ENCODE measurements around the gene TRPM4. TPM values are rescaled to one million over a fixed set of nuclear protein-coding genes. Genes with fewer than 3 reads are reported as not detected.

TRPM4 gene
- total and polyA plus RNA-seq, 4 experiments from 2014 or later, result 0.41 TPM; not detected in 3

- Histone ChIP-seq H3K27ac (ENCODE audit: low read depth, low read length) (no peak overlapping the region), H3K27me3 (ENCODE audit: insufficient read depth, low read length) (peaks cover 36% of the 10 kb centered on the region), H3K4me1 (ENCODE audit: insufficient read depth, low read length) (peaks cover 46% of the 10 kb centered on the region), H3K4me3 (ENCODE audit: low read length in 2 of 2) (peak overlapping the region in 1 of 2 donors; percentile 42), H3K9me3 (ENCODE audit: control insufficient read depth in 1 of 2, low read length in 2 of 2) (no peaks in the 10 kb centered on the region), H3K36me3 (ENCODE audit: insufficient read depth, low read length) (no peaks in the 10 kb centered on the region)
- peaks cover 0 to 4% (median 0%) of the 10 kb centered on the region in 8 donors for H3K9me3 Mint-ChIP-seq
- H3K27ac Mint-ChIP-seq, result peak overlapping the region in 2 of 7 donors; percentile 41 to 68
- intact Hi-C loops (cut with micrococcal nuclease), result no loop called here
- H3K27me3 Mint-ChIP-seq, result peaks cover 44 to 60% of the 10 kb centered on the region in 2 donors
- peak overlapping the region; percentile 69 to 85 (median 76) for H3K4me3 Mint-ChIP-seq
- no peaks in the 10 kb centered on the region for H3K36me3 Mint-ChIP-seq
- ChIA-PET POLR2A (ENCODE audit: partially characterized antibody) (interaction anchor here (1.4 to 3.3 kb wide), 3 partner anchors 17 to 53 kb away, joined by 4 to 9 read pairs (median 5); no protein-coding TSS in a partner anchor), CTCF (ENCODE audit: partially characterized antibody) (interaction anchor here (0.9 to 7.1 kb wide), 3 partner anchors 44 to 53 kb away, joined by 4 to 83 read pairs (median 4); no protein-coding TSS in a partner anchor)
- peaks cover 14 to 63% (median 26%) of the 10 kb centered on the region in 4 donors for H3K4me1 Mint-ChIP-seq
- peak in 1 of 5 donors; percentile 51 for DNase-seq
Observed at GRCh38 chr19:49150106-49150943, 7.3 kb upstream of the TRPM4 start.

GRCh38 chr19:49150944-49151243, 6.7 kb upstream of the TRPM4 start:
- peak in 1 of 5 donors; percentile 37 for DNase-seq
- Histone ChIP-seq H3K4me1 (ENCODE audit: insufficient read depth, low read length) (peaks cover 40% of the 10 kb centered on the region), H3K27ac (ENCODE audit: low read depth, low read length) (no peak overlapping the region), H3K4me3 (ENCODE audit: low read length in 2 of 2) (peak overlapping the region in 1 of 2 donors; percentile 42), H3K36me3 (ENCODE audit: insufficient read depth, low read length) (no peaks in the 10 kb centered on the region), H3K9me3 (ENCODE audit: control insufficient read depth in 1 of 2, low read length in 2 of 2) (no peaks in the 10 kb centered on the region), H3K27me3 (ENCODE audit: insufficient read depth, low read length) (peaks cover 32% of the 10 kb centered on the region)
- intact Hi-C loops (cut with micrococcal nuclease), result no loop called here
- ChIA-PET POLR2A (ENCODE audit: partially characterized antibody) (interaction anchor here (1.4 to 3.3 kb wide), 3 partner anchors 18 to 53 kb away, joined by 4 to 9 read pairs (median 5); no protein-coding TSS in a partner anchor), CTCF (ENCODE audit: partially characterized antibody) (interaction anchor here (0.6 to 1.2 kb wide), 4 partner anchors 37 to 153 kb away, joined by 3 to 4 read pairs (median 4); partner anchors contain the start of gene LIN7B)
- Mint-ChIP-seq H3K36me3 (no peaks in the 10 kb centered on the region), H3K27ac (no peak overlapping the region), H3K4me3 (peak overlapping the region in 6 of 8 donors; percentile 23 to 77 (median 74)), H3K9me3 (peaks cover 0 to 4% (median 0%) of the 10 kb centered on the region in 8 donors), H3K27me3 (peaks cover 42 to 60% of the 10 kb centered on the region in 2 donors), H3K4me1 (peaks cover 12 to 59% (median 22%) of the 10 kb centered on the region in 4 donors)

GRCh38 chr19:49151267-49152118, 6.1 kb upstream of the TRPM4 start:
- no peaks in the 10 kb centered on the region for H3K9me3 ChIP-seq (ENCODE audit: control insufficient read depth in 1 of 2, low read length in 2 of 2)
- no peak overlapping the region for H3K27ac ChIP-seq (ENCODE audit: low read depth, low read length)
- peak overlapping the region in 2 of 7 donors; percentile 30 to 47 for H3K27ac Mint-ChIP-seq
- peak in 1 of 5 donors; percentile 35 for DNase-seq
- ChIA-PET POLR2A (ENCODE audit: partially characterized antibody) (interaction anchor here (1.4 to 3.3 kb wide), 3 partner anchors 18 to 54 kb away, joined by 4 to 9 read pairs (median 5); no protein-coding TSS in a partner anchor), CTCF (ENCODE audit: partially characterized antibody) (interaction anchor here (0.6 to 1.2 kb wide), 4 partner anchors 38 to 153 kb away, joined by 3 to 4 read pairs (median 4); partner anchors contain the start of gene LIN7B)
- H3K4me3 Mint-ChIP-seq, result peak overlapping the region in 7 of 8 donors; percentile 12 to 77 (median 68)
- peaks cover 0 to 4% (median 0%) of the 10 kb centered on the region in 8 donors for H3K9me3 Mint-ChIP-seq
- H3K27me3 ChIP-seq (ENCODE audit: insufficient read depth, low read length), result peaks cover 32% of the 10 kb centered on the region
- intact Hi-C loops (cut with micrococcal nuclease), result no loop called here
- H3K36me3 ChIP-seq (ENCODE audit: insufficient read depth, low read length), result no peaks in the 10 kb centered on the region
- no peaks in the 10 kb centered on the region for H3K36me3 Mint-ChIP-seq
- peak overlapping the region in 1 of 2 donors; percentile 42 for H3K4me3 ChIP-seq (ENCODE audit: low read length in 2 of 2)
- peaks cover 36% of the 10 kb centered on the region for H3K4me1 ChIP-seq (ENCODE audit: insufficient read depth, low read length)
- peaks cover 40 to 59% of the 10 kb centered on the region in 2 donors for H3K27me3 Mint-ChIP-seq
- peaks cover 14 to 62% (median 20%) of the 10 kb centered on the region in 4 donors for H3K4me1 Mint-ChIP-seq

- POLR2A ChIA-PET (ENCODE audit: partially characterized antibody), result no interaction called here
- no peaks in the 10 kb centered on the region for H3K36me3 ChIP-seq (ENCODE audit: insufficient read depth, low read length)
Observed at GRCh38 chr19:49152119-49152550, 5.5 kb upstream of the TRPM4 start.

GRCh38 chr19:49153167-49153809, 4.3 kb upstream of the TRPM4 start:
- Mint-ChIP-seq H3K4me3 (peak overlapping the region in 3 of 8 donors; percentile 49 to 73 (median 60)), H3K36me3 (no peaks in the 10 kb centered on the region), H3K27ac (peak overlapping the region in 1 of 7 donors; percentile 30), H3K27me3 (peaks cover 44 to 57% of the 10 kb centered on the region in 2 donors), H3K4me1 (peaks cover 15 to 62% (median 23%) of the 10 kb centered on the region in 4 donors), H3K9me3 (peaks cover 0 to 4% (median 0%) of the 10 kb centered on the region in 8 donors)
- no peaks in the 10 kb centered on the region for H3K9me3 ChIP-seq (ENCODE audit: control insufficient read depth in 1 of 2, low read length in 2 of 2)
- DNase-seq, result no peak
- peaks cover 45% of the 10 kb centered on the region for H3K4me1 ChIP-seq (ENCODE audit: insufficient read depth, low read length)
- no peaks in the 10 kb centered on the region for H3K36me3 ChIP-seq (ENCODE audit: insufficient read depth, low read length)
- intact Hi-C loops (cut with micrococcal nuclease), result no loop called here
- peaks cover 33% of the 10 kb centered on the region for H3K27me3 ChIP-seq (ENCODE audit: insufficient read depth, low read length)
- no peak overlapping the region for H3K27ac ChIP-seq (ENCODE audit: low read depth, low read length)
- ChIA-PET CTCF (ENCODE audit: partially characterized antibody) (no interaction called here), POLR2A (ENCODE audit: partially characterized antibody) (no interaction called here)
- H3K4me3 ChIP-seq (ENCODE audit: low read length in 2 of 2), result no peak overlapping the region

More at GRCh38 chr19:49152119-49152550, 5.5 kb upstream of the TRPM4 start:
- DNase-seq, result no peak
- peaks cover 36% of the 10 kb centered on the region for H3K4me1 ChIP-seq (ENCODE audit: insufficient read depth, low read length)
- no peaks in the 10 kb centered on the region for H3K9me3 ChIP-seq (ENCODE audit: control insufficient read depth in 1 of 2, low read length in 2 of 2)
- no peak overlapping the region for H3K4me3 ChIP-seq (ENCODE audit: low read length in 2 of 2)
- Mint-ChIP-seq H3K4me3 (peak overlapping the region in 4 of 8 donors; percentile 28 to 76 (median 36)), H3K4me1 (peaks cover 14 to 62% (median 20%) of the 10 kb centered on the region in 4 donors), H3K27me3 (peaks cover 41 to 57% of the 10 kb centered on the region in 2 donors), H3K36me3 (no peaks in the 10 kb centered on the region), H3K27ac (peak overlapping the region in 2 of 7 donors; percentile 30 to 47), H3K9me3 (peaks cover 0 to 4% (median 0%) of the 10 kb centered on the region in 8 donors)
- H3K27ac ChIP-seq (ENCODE audit: low read depth, low read length), result no peak overlapping the region
- H3K27me3 ChIP-seq (ENCODE audit: insufficient read depth, low read length), result peaks cover 32% of the 10 kb centered on the region
- intact Hi-C loops (cut with micrococcal nuclease), result no loop called here
- CTCF ChIA-PET (ENCODE audit: partially characterized antibody), result no interaction called here

- no peaks in the 10 kb centered on the region for H3K36me3 Mint-ChIP-seq
- H3K9me3 ChIP-seq (ENCODE audit: control insufficient read depth in 1 of 2, low read length in 2 of 2), result no peaks in the 10 kb centered on the region
Observed at GRCh38 chr19:49154279-49154678, 3.3 kb upstream of the TRPM4 start.

More at GRCh38 chr19:49154279-49154678, 3.3 kb upstream of the TRPM4 start:
- H3K4me3 Mint-ChIP-seq, result peak overlapping the region in 1 of 8 donors; percentile 28
- no peak overlapping the region for H3K27ac ChIP-seq (ENCODE audit: low read depth, low read length)
- peaks cover 38% of the 10 kb centered on the region for H3K4me1 ChIP-seq (ENCODE audit: insufficient read depth, low read length)
- ChIA-PET CTCF (ENCODE audit: partially characterized antibody) (no interaction called here), POLR2A (ENCODE audit: partially characterized antibody) (no interaction called here)
- peaks cover 45 to 56% of the 10 kb centered on the region in 2 donors for H3K27me3 Mint-ChIP-seq
- H3K4me1 Mint-ChIP-seq, result peaks cover 14 to 59% (median 21%) of the 10 kb centered on the region in 4 donors
- H3K27me3 ChIP-seq (ENCODE audit: insufficient read depth, low read length), result peaks cover 26% of the 10 kb centered on the region
- H3K36me3 ChIP-seq (ENCODE audit: insufficient read depth, low read length), result no peaks in the 10 kb centered on the region
- no peak for DNase-seq
- H3K27ac Mint-ChIP-seq, result no peak overlapping the region
- H3K9me3 Mint-ChIP-seq, result peaks cover 0 to 2% (median 0%) of the 10 kb centered on the region in 8 donors
- intact Hi-C loops (cut with micrococcal nuclease), result no loop called here
- no peak overlapping the region for H3K4me3 ChIP-seq (ENCODE audit: low read length in 2 of 2)
